HG02973 (cell line): ENCODE data around the gene BCAP31.
"Not testable (repeated sequence)": the region's sequence is repeated elsewhere in the genome, so short reads cannot be mapped to it uniquely, and the experiment has no call there.

Source experiments
- ATAC-seq: cut with Tn5 transposase; IDR thresholded peaks from one replicate; pipeline ENCODE4 v1.9.1; 2021; ENCODE audit warnings: moderate library complexity; ENCODE audit not compliant: unreplicated experiment

The BCAP31 gene

GRCh38 chrX:153736071-153736820, 12.1 kb upstream of the BCAP31 start:
- no peak for ATAC-seq

- no peak for ATAC-seq
These were observed 11.1 kb upstream of the BCAP31 start for GRCh38 chrX:153735274-153735673.

- ATAC-seq = no peak
These were observed 10.7 kb upstream of the BCAP31 start for GRCh38 chrX:153734871-153735270.

GRCh38 chrX:153733651-153734240, 9.6 kb upstream of the BCAP31 start:
- ATAC-seq = no peak

GRCh38 chrX:153732401-153732800, 8.2 kb upstream of the BCAP31 start:
- ATAC-seq = no peak

- ATAC-seq = no peak
These were observed 7.6 kb upstream of the BCAP31 start for GRCh38 chrX:153731845-153732215.

- ATAC-seq = no peak
These were observed 7.1 kb upstream of the BCAP31 start for GRCh38 chrX:153731117-153731844.

- not testable (repeated sequence) for ATAC-seq
These were observed 5.9 kb upstream of the BCAP31 start for GRCh38 chrX:153730115-153730514.

- no peak for ATAC-seq
These were observed 4.9 kb upstream of the BCAP31 start for GRCh38 chrX:153728951-153729631.

- no peak for ATAC-seq
These were observed 3.9 kb upstream of the BCAP31 start for GRCh38 chrX:153728095-153728494.

- ATAC-seq = no peak
These were observed 3.1 kb upstream of the BCAP31 start for GRCh38 chrX:153727123-153727931.

- ATAC-seq = peak; percentile 36
These were observed 2.3 kb upstream of the BCAP31 start for GRCh38 chrX:153726286-153727122.

GRCh38 chrX:153725832-153726285, 1.7 kb upstream of the BCAP31 start:
- no peak for ATAC-seq

- no peak for ATAC-seq
These were observed 1.0 kb upstream of the BCAP31 start for GRCh38 chrX:153725039-153725831.

GRCh38 chrX:153723351-153724251, 586 bp downstream of the BCAP31 start:
- ATAC-seq = peak; percentile 31

- no peak for ATAC-seq
These were observed 1.4 kb downstream of the BCAP31 start for GRCh38 chrX:153722704-153723350.

GRCh38 chrX:153719701-153720100, 4.5 kb downstream of the BCAP31 start:
- no peak for ATAC-seq
